GM18502 (cell line): Measurements from ENCODE around the gene ATP11A.
A peak's percentile ranks its signal among the peaks of the same experiment; 100 is the strongest.

Source experiments
- ATAC-seq: cut with Tn5 transposase; IDR thresholded peaks from one replicate; pipeline ENCODE4 v1.9.1; 2021; ENCODE audit warnings: mild to moderate bottlenecking; ENCODE audit not compliant: unreplicated experiment, poor library complexity

ATP11A gene

DNA sequence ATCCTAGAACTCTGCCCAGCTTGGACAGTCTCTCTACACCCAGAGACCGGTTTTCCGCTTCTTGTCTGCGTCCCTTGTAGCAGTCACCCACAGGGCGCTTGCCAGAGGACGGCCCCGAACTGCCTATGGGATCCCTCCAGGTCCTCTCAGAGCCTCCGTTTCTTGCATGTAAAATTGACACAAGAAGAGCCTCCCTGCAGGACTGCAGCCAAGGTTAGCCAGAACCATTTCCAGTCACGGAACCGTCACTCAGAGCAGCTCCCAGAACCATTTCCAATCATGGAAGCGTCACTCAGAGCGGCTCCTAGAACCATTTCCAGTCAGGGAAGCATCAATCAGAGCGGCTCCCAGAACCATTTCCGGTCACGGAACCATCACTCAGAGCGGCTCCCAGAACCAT is 65.5 kb downstream of the ATP11A start:
- ATAC-seq, result no peak

- ATAC-seq, result no peak
Measured at GRCh38 chr13:112756081-112756480, 66.2 kb downstream of the ATP11A start.

DNA sequence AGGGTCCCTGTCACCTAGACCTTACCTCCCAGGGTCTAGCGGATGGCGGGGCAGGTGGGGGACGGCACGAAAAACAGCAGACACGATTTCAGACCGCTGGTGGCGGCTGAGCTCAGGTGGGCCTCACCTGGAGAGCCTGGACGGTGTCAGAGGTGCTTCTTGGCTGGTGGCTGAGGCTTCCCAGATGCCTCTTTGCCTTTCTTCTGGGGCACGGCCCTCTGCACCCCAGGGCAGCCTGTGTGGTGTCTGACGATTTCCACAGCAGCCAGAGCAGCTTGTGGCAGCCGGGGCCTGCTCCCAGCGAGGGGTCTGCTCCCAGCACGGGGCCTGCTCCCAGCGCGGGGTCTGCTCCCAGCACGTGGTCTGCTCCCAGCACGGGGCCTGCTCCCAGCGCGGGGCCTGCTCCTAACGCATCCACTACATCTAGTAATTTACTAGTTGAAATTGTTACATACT is 66.7 kb downstream of the ATP11A start:
- no peak for ATAC-seq

DNA sequence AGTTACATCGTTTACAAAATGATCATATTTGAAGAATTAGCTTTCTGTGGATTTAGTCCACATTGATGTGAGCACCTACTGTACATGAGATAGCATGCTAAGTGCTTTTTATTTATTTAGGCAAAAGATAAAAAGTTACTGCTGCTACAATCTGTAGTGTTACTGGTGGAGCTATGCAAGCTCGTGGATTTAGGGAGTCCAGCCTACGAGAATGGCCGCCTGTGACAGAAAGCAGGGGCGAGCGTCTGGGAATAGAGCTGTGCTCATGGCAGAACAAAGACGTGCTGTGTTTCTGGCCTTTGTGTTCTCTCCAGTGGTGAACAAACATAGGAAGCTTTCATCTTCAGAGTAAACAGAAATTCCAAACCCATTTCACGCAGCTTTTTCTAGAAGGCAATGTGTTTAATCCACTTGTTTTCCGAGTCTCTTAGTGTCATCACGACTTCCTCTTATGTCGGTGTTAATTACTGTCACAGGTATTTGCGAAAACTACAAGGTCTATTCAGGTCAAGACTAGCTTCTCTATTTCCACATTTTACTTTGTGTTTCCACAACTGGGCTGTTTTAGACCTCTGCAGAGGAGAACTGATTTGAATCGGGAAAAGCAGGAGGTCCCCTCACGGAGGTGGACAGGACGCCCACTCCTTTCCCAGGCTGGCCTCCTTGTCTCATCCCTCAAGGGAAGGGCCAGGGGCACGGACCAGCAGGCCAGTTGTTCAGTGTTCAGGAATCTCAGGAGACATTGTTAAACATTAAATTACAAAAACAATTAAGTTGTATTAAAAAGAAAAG is 67.3 kb downstream of the ATP11A start:
- ATAC-seq, result no peak

- ATAC-seq, result no peak
Measured at GRCh38 chr13:112757759-112758086, 67.9 kb downstream of the ATP11A start.

DNA sequence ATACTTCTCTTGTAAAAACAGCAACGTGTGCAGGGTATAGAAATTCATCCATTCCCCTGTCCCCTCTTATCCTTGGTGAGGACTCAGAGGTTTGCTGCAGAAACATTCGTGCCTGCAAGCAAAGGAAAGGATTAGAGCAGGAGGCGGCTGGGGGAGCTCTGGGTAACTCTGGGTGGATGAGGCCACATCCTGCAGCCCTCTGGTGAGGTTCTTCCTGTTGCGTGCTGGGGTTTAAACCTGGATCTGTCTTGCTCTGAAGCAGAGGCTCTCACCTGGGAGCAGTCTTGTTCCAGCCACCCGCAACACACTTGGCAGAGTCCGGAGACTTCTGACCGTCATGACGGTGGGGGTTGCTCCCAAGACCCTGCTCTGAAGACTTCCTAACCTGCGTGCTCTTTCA is 69.2 kb downstream of the ATP11A start:
- no peak for ATAC-seq

DNA sequence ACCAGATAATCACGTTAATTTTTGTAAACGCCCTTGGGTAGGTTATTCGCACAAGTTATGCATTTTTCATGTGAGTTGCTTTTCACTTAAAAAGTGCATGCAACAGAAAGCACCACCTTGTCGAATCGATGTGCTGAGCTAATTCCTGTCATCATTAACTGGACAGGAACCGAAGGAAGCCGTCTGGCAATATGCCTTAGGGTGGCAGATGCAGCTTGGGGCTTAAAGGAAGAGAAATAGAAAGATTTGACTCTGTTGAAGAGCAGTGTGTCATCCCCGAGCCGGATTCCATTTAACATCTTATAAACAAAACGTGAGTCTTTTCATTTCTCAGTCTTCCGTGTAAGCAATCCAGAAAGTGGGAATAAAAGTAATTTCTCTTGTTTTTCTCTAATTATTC is 70.0 kb downstream of the ATP11A start:
- no peak for ATAC-seq

GRCh38 chr13:112760435-112760834 is 70.6 kb downstream of the ATP11A start:
- no peak for ATAC-seq

GRCh38 chr13:112760931-112761330 is 71.1 kb downstream of the ATP11A start:
- no peak for ATAC-seq

DNA sequence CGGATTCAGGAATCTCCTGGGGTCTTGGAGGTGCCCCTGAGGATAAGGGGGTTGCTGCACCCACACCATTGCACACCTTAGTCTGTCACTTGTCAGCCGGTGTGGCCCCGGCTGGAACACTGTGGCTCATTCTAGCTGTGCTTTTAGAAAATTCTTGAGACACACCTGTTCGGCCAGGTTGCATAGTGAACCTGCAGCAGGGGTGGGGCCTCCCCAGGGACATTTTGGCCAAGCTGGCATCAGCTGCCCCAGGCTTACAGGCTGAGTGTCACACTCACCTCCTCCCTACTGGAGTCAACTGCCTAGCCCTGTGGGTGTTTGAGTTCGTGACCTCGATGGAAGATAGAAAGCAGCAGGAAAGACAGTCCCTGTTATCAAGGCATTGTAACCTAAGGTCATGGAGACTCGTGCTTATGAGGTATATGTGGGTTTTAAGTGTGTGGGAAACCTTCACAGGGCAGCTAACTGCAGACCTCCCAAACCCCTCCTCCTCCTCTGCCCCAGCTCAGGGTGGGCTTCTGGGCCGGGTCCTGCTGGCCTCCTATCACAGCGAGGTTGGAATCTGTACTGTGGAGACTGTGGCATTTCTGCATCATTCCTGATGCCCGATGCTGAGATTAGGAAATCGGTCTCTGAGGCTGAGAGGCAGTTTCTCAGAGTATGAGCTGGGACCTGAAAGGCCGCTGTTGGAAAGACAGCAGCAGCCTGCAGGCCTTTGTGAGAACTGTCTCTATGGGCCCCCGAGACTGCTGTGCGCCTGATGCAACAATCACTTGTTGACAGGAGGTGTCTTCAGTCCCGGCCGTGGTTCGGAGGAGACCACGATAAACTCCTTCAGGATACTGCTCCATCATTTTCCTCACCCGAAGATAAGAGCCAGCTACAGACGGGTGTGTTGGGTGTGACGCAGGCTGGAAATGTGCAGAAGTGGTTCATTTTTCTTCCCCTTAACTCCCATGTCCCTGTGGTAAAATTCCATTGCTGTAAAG is 72.2 kb downstream of the ATP11A start:
- no peak for ATAC-seq

GRCh38 chr13:112762690-112763080 is 72.8 kb downstream of the ATP11A start:
- ATAC-seq, result no peak

DNA sequence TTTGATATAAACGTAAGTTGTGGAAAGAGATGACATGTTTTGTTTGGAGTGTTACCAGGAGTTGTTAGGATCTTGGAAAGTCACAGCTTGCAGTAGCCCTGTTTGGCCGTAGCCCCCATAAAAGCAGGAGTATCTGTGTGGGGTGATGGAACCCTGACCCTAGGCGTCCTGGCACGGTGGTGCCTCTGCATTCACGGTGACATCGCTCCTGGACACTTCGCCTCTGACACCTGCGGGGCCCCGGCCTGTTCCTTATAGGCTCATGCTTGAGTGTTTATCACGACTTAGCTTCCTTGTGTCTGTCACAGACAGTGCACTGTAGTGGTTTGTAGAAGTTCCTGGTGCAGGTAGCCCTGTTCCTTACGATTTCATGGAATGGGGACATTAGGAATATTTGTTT is 74.2 kb downstream of the ATP11A start:
- ATAC-seq, result no peak

GRCh38 chr13:112764864-112765561 is 75.2 kb downstream of the ATP11A start:
- ATAC-seq, result no peak

DNA sequence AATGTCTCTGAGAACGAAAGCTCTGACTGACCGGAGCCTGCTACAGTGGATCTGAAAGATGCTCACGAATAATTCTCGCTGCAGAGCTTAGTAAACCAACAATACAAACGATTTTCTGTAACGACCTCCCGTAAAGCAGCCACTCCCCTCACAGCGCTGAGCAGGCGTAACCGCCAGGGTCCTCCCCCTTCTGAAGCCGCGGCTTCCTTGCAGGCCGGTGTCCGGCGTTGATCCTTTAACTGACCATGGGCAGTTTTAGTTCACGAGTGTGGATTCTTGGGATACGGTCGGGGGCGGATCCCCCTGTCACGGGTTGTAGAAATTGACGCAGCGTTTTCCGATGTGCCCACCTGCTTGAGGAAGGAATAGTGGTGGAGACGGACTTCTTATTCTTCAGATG is 75.9 kb downstream of the ATP11A start:
- ATAC-seq, result no peak

DNA sequence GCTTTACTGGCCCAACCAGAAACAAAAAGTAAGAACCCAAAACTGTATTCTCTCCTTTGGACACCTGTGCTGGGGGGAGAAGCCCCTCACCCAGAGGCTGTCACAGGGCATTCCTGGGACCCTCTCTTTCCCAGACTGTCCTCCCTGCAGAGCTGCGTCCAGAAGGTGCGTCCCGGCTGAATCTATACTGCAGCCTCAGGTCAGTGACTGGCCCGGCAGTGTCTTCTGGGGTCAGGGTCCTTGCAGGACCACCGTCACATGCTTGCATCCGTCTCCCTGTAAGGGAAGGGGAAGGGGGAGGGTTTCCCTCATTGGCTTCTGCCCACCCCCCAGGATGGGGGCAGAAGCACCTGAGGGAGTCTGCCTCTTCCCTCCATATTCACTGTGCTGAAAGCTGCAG is 76.5 kb downstream of the ATP11A start:
- no peak for ATAC-seq

DNA sequence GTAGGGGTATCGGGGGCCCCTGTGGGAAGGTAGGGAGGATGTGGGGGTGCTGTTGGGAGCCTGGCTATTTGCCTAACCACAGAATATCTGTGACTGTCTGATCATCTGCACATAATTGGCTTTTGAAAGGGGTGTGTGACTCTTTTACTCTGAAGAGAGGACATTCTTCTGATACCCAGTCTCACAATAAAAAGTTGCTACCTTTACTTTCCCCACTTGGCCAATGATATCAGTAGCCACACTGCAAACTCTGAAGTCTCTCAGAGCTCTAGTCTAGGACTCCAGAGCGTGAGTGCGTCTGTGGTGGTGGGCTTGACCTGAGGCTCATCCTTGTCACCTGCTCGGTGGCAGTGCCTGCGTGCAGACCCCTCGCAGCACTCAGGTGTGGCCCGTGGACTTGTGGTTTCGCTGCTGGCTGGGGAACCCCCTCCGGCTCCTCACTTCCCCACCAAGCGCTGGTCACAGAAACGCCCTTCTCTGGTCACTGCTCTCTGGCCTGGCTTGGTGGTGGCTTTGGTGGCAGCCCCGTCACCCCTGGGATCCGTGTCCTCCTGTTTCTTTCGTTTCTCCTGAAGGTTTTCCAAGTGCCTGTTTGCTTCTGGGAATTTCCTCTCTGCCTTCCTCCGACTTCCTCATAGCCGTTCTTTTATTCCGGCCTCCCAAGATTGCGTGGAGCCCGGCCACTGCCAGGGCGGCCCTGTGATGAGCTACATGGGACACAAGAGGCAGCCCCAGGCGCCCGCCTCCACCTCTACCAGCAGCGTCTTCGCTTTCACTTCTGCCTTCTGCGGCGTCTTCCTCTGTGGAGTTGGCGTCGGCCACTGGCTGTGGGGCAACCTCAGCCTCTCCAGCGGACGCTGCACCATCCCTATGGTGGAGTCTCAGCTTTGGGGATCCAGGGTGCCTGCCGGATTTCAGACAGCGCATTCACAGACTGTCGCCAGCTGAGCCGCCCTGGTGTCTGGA is 78.0 kb downstream of the ATP11A start:
- ATAC-seq, result peak; percentile 72

DNA sequence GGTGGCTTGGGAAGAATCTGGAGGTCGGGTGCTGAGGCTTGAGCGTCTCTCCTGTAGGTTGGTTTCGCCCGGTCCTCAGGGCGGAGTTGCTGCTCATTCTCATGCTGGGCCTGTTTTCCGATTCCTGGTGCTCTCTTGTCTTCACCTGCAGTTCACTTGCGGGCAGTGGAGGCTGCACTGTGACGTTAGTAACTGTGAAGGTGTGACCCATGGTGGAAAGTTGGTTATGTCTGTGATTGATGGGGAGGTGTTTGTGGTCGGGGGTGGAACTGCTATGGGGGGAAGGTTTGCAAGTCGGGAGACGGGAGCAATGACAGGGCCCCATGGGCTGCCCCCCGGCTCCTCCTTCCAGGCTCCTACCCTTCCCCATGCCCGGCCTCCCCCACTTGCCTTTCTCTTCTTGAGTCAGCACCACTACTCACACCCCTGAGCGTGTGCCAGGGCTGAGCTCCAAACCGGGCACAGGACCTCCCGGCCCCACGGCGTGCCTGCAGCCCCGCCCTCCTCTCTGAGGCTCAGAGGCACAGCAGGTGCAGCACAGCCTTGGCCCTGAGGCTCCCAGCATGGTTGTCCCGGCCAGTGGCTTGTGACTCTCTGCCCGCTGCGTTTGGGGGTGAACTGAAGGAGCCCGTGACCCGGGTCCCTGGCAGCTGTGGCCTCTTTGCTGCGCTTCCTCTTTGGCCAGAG is 79.1 kb downstream of the ATP11A start:
- no peak for ATAC-seq

DNA sequence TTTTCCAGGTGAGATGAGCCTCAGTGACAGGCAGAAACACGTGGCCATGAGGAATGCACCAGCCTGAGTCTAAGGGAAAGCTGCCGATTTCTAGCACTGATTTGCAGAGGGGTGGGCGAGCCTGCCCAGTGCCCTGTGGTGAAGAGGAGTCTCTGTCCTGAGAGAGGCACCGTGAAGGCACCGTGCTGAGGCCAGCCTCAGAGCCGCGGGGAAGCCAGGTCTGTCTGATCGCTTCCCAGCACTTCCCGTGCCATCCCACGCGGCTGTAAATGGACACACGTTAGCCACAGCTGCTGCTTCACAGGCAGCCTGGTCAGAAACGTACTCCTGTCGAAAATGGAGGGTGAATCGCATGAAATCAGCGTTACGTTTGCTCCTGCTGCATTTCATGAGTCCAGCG is 79.8 kb downstream of the ATP11A start:
- ATAC-seq, result no peak

DNA sequence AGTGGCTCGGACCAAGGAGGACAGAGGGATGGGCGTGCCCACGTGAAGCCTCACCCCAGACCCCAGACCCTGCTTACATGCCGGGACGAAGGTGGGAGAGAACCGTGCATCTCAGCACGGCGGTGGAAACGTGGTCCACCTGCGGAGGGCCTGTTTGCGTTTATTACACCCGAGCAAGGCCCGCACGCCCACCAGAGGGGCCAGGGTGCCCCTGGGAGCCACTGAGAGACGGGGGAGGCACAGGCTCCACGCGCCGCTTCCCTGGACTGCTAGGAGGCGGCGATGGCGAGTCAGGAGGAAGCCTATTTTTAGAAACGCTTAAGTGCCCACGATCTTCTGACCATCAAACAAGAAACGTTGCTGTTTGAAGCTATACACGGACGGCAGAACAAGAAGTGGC is 80.7 kb downstream of the ATP11A start:
- ATAC-seq, result no peak
